Activated T-helper 2 cell treated with anti-CD3 and anti-CD28 coated beads, Interferon-gamma antibody, Interleukin-2, Interleukin-4, amounts not matched to agents 10 μg/mL and 5 μg/mL and 100 μg/mL, durations not matched to agents 14 hours and 24 hours and 36 hours (primary cell): ENCODE measurements around the gene FUT4. TPM values are rescaled to one million over a fixed set of nuclear protein-coding genes. Genes with fewer than 3 reads are reported as not detected.

Experiments
- DNase-seq: peaks from one replicate; pipeline ENCODE4 v3.0.0; 2021; ENCODE audit warnings: low spot score
- H3K27ac Mint-ChIP-seq: one replicate; pipeline ENCODE4 v1.8.0; 2021; ENCODE audit warnings: mixed read lengths
- H3K27me3 Mint-ChIP-seq: one replicate; pipeline ENCODE4 v1.8.0; 2021; ENCODE audit warnings: low read depth, mixed read lengths
- H3K36me3 Mint-ChIP-seq: one replicate; pipeline ENCODE4 v1.8.0; 2021; ENCODE audit warnings: low read depth, mixed read lengths
- H3K4me1 Mint-ChIP-seq: one replicate; pipeline ENCODE4 v1.8.0; 2021; ENCODE audit warnings: low read depth, mixed read lengths
- H3K4me3 Mint-ChIP-seq: one replicate; pipeline ENCODE4 v1.8.0; 2021; ENCODE audit warnings: low read depth, mild to moderate bottlenecking, moderate library complexity, mixed read lengths
- H3K9me3 Mint-ChIP-seq: one replicate; pipeline ENCODE4 v1.8.0; 2021; ENCODE audit warnings: mixed read lengths
- intact Hi-C: fragments of 100-400 bp; cut with micrococcal nuclease; formaldehyde crosslinking; loops from one replicate; pipeline ENCODE4 v1.15.1; 2023
- total RNA-seq: library from RNA; stranded (reverse); gene quantifications from 2 replicates; pipeline ENCODE4 v1.2.3, GENCODE V29; 2022

The FUT4 gene
- total RNA-seq, 1 donor from 2014 or later, result 8.9 TPM

DNA sequence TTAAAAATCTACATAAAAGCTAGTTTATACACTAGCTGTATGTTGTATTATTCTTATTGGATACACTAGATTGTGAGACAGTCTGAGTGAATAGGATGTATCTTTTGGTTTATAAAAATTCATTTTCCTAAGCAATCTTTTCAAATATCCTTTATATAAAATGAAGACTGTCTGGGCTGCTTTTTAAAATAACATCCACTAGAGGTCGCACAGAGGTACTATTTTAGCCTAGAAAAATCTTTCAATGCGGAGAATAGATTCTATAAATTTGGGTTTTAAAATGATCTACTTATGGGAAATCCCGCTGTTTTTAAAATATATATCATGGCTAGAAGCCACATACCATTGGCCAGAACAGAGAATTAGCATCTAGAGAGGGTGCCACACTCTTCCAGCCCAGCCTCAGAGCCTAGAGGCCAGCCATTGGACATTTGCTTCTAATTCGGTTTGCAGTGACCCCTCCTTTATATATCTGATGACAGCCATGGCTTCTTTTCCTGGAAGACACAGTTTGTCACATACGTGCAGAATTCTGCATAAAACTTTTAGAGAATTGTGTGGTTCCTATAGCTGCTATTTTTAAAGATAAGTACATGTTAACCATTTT is 24.1 kb upstream of the FUT4 start:
- Mint-ChIP-seq H3K9me3 (no peaks in the 10 kb centered on the region), H3K4me3 (no peak overlapping the region), H3K36me3 (no peaks in the 10 kb centered on the region), H3K4me1 (no peaks in the 10 kb centered on the region), H3K27me3 (peaks cover 32% of the 10 kb centered on the region), H3K27ac (no peak overlapping the region)
- no peak for DNase-seq
- intact Hi-C loops, result loop anchor here (1.0 kb wide), 2 partner anchors 84 to 378 kb away; no protein-coding TSS in a partner anchor

DNA sequence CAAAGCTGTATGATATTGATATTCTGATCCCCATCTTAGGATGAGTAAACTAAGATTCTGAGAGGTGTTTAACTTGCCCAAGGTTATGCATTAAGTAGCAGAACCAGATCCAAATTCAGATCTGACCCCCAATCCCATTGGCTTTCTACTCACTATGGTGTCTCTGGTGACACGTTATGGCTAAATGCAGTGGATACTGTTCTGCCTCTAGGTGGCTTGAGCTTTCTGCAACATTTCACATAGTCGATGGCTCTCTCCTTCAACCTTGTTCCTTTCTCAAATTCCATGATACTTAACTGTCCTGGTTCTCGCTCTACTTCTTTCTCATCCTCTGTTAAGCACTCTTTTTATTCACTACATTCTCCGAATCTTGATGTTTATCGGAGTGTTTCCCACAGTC is 22.0 kb upstream of the FUT4 start:
- H3K27ac Mint-ChIP-seq, result no peak overlapping the region
- intact Hi-C loops, result no loop called here

DNA sequence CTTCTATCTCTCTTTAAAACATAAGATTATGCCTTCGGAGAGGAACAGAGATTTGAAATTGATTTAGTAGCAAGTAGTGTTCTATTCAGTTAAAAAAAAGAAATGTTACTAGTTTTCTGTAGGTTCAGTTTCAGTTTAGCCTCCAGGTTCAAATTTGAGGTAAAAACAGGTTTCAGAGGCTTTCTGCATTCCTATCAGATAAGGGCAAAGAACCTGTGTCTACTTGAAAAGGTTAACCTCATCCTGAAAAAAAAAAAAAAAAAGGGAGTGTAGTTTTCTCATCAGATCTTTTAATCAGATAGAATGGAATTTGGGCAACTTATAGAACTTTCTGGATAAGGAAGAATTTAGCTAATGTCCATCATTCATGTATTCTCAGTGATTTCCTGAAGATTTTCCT is 19.4 kb upstream of the FUT4 start:
- Mint-ChIP-seq H3K4me3 (no peak overlapping the region), H3K36me3 (no peaks in the 10 kb centered on the region), H3K4me1 (no peaks in the 10 kb centered on the region), H3K27ac (no peak overlapping the region), H3K9me3 (no peaks in the 10 kb centered on the region), H3K27me3 (peaks cover 38% of the 10 kb centered on the region)
- no peak for DNase-seq
- intact Hi-C loops, result no loop called here

More for the DNA sequence above, 22.0 kb upstream of the FUT4 start:
- Mint-ChIP-seq H3K27me3 (peaks cover 24% of the 10 kb centered on the region), H3K9me3 (no peaks in the 10 kb centered on the region), H3K4me3 (no peak overlapping the region), H3K36me3 (no peaks in the 10 kb centered on the region), H3K4me1 (no peaks in the 10 kb centered on the region)
- DNase-seq, result no peak

DNA sequence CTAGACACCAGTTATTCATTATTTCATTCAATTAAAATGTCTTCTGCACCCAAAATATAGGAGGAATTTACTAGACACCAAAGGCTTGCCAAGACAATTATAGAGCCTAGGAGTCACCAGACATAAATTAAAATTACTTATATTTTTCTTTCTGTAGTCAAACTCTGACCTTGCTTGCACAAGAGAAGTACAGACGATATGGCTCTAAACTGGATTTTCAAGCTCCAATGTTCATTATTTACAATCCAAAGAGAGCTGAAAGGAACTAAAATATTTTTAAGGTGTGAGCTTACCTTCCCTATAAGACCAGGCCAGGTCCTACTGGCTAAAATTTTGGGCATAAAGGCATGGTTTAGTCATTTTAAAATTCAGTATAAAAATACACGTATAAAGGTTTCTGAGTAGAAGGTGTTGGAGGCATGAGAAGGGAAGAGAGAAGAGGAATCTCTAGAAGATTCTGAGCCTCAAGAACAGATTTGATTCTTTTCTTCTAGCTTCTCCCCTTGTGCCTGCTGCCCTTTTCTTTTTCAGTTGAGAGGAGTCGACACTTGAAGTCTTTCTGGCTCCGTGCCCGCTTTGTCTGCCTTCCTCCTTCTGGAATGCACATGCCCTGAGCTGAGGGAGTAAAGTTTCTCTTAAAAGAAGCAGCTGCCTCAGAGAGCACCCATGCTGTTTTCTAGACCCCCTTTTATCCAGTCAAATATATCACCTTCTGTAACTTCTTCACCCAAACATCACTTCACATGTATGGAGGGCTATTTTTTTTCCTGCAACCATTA is 18.0 kb upstream of the FUT4 start:
- H3K4me1 Mint-ChIP-seq, result no peaks in the 10 kb centered on the region
- peaks cover 40% of the 10 kb centered on the region for H3K27me3 Mint-ChIP-seq
- H3K4me3 Mint-ChIP-seq, result no peak overlapping the region
- no peaks in the 10 kb centered on the region for H3K9me3 Mint-ChIP-seq
- H3K36me3 Mint-ChIP-seq, result no peaks in the 10 kb centered on the region
- intact Hi-C loops, result no loop called here
- H3K27ac Mint-ChIP-seq, result no peak overlapping the region
- no peak for DNase-seq

DNA sequence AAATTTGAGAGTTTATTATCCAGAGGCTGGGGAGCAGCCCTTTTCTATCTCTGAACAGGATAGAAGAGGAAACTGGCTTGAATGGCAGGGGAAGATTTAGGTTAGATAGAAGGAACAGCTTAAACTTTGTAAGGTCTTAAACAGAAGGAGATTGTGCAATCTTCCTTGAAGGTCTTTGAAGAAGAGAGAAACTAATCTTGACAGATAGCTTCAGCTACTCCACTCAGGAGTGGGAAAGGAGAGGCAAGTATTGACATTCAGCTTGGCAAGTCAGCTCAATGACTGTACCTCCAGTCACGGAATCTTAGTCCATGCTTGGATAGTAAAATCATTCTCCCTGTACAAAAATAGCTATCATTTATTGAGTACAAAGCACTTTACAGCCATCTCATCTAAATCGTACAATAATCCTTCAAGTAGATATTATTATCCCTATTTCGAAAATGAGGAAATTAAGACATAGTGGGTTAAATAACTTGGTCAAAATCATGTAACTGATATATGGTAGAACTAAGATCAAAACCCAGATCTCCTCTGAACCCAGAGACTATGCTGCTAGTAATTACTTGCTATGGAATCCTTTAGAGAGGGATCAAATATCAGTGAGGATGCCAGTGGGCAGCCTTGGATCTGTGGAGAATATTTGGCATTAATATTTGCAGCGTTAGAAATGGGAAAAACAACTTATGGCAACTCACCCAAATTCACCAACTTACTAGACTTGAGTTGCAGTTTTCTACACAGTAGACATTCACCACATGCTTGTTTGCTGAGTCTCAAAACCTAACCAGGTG is 16.9 kb upstream of the FUT4 start:
- intact Hi-C loops, result no loop called here
- no peak for DNase-seq
- Mint-ChIP-seq H3K36me3 (no peaks in the 10 kb centered on the region), H3K4me3 (no peak overlapping the region), H3K27me3 (peaks cover 45% of the 10 kb centered on the region), H3K9me3 (no peaks in the 10 kb centered on the region), H3K27ac (no peak overlapping the region), H3K4me1 (no peaks in the 10 kb centered on the region)

DNA sequence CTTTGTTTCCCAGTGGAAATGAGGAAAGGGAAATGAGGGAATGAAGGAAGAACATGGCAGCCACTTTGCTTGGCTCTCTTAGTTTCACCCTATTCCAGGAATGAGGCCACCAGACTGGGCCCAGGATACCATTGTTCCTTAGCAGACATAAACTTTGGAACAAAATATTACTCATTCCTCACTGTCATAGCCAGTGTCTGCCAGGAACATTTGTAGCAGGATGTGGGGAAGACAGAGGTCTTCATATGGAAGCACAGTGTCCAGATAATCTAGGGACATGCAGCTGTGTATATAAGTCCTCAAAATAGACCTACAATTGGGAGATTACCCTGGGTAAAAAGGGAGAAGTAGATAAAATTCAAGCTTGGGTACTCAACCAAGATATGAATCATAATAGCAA is 15.2 kb upstream of the FUT4 start:
- H3K4me1 Mint-ChIP-seq, result no peaks in the 10 kb centered on the region
- no peak for DNase-seq
- peaks cover 40% of the 10 kb centered on the region for H3K27me3 Mint-ChIP-seq
- intact Hi-C loops, result no loop called here
- no peak overlapping the region for H3K27ac Mint-ChIP-seq
- no peaks in the 10 kb centered on the region for H3K9me3 Mint-ChIP-seq
- no peak overlapping the region for H3K4me3 Mint-ChIP-seq
- H3K36me3 Mint-ChIP-seq, result no peaks in the 10 kb centered on the region

DNA sequence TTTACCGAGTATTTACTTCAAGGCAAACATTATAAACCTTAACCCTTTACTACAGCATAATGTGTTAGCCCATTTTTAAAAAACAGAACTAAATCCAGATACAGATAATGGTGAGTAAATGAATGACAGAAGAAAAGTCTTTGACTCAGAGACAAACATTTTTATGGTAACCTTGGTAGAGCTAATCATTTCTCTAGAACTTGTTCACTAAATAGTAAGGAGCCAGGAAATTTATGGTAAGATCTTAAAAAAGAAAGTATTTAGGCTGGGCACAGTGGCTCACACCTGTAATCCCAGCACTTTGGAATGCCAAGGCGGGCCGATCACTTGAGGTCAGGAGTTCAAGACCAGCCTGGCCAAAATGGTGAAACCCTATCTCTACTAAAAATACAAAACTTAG is 11.5 kb upstream of the FUT4 start:
- Mint-ChIP-seq H3K36me3 (no peaks in the 10 kb centered on the region), H3K27ac (no peak overlapping the region), H3K4me1 (peaks cover 2% of the 10 kb centered on the region), H3K4me3 (no peak overlapping the region), H3K27me3 (peaks cover 41% of the 10 kb centered on the region), H3K9me3 (no peaks in the 10 kb centered on the region)
- no peak for DNase-seq
- intact Hi-C loops, result no loop called here

DNA sequence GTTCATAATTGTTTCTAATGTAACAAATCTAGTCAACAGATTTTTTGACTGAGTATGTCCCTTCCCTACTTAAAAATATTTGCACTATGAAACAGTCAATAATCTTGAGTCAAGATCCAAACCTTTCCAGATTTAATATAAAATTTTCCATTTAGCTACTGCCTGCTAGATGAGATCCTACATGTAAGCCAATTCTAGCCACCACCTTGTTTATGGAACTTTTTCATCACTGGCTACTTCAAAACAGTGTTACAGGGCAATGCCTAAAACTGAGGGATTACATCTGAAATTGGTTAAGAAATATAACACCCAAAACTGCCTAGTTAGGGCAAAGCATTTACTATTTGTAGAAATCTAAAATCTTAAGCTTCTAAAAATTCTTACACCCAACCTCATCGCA is 10.5 kb upstream of the FUT4 start:
- no peak overlapping the region for H3K4me3 Mint-ChIP-seq
- H3K27ac Mint-ChIP-seq, result no peak overlapping the region
- DNase-seq, result no peak
- peaks cover 2% of the 10 kb centered on the region for H3K4me1 Mint-ChIP-seq
- H3K27me3 Mint-ChIP-seq, result peaks cover 39% of the 10 kb centered on the region
- intact Hi-C loops, result no loop called here
- H3K9me3 Mint-ChIP-seq, result no peaks in the 10 kb centered on the region
- no peaks in the 10 kb centered on the region for H3K36me3 Mint-ChIP-seq

DNA sequence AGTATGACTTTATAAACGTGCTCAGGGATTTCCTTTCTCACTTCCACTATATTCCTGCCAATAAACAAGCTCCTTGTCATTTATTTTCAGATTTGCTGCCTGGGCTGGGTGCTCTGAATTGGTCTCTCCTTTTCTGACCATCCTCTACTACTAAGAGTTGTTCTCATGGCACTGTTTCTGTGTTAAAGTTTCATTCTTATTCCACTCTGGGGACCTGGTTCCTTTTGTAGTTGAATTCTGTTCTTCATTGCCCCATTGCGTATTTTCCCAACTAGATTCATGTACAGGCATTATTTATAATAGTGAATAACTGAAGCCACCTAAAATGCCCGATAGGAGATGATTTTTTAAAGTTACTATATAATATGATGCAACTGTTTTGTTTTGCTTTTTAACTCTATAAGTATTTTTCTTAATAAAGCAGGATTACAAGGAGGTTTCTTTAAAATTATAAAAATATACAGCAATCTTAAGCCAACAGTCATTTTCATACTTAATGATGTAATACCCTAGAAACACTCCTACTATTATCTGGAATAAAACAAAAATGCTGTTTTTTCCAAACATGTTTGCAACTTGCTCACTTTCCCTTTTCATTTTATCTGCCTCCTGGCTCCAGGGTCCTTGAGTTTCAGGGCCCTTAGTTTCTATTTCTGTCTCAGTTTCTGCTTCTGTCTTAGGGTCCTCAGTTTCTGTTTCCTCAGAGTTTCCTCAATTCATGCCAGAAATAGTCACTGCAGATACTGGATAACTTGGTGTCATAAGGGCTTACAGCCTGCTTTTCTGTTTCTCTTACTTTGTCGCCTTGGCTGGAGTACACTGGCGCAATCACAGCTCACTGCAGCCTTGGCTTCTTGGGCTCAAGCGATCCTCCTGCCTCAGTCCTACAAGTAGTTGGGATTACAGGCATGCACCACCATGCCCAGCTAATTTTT is 9.8 kb upstream of the FUT4 start:
- Mint-ChIP-seq H3K36me3 (no peaks in the 10 kb centered on the region), H3K4me1 (peaks cover 2% of the 10 kb centered on the region), H3K27me3 (peaks cover 36% of the 10 kb centered on the region), H3K9me3 (no peaks in the 10 kb centered on the region), H3K4me3 (no peak overlapping the region), H3K27ac (no peak overlapping the region)
- DNase-seq, result no peak
- intact Hi-C loops, result no loop called here

DNA sequence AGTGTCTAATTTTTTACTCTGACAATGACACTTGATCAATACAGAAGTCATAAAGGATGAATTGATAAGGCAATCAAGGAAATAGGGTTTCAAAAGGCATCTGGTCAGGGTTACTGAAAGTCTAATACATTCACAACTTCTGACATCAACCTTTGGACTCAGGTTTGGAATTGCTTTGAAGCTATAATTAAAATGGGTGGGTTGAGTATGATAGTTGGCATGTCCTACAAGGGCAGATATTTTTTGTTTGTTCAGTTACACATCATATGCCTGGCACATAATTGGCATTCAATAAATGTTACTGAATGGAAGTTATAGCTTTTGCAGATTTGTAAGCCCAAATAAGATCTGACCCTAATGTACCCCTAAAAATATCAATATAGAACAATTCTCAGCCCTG is 7.3 kb upstream of the FUT4 start:
- intact Hi-C loops, result no loop called here
- no peaks in the 10 kb centered on the region for H3K9me3 Mint-ChIP-seq
- DNase-seq, result no peak
- H3K27me3 Mint-ChIP-seq, result peaks cover 30% of the 10 kb centered on the region
- no peak overlapping the region for H3K27ac Mint-ChIP-seq
- H3K4me3 Mint-ChIP-seq, result no peak overlapping the region
- peaks cover 5% of the 10 kb centered on the region for H3K4me1 Mint-ChIP-seq
- no peaks in the 10 kb centered on the region for H3K36me3 Mint-ChIP-seq

DNA sequence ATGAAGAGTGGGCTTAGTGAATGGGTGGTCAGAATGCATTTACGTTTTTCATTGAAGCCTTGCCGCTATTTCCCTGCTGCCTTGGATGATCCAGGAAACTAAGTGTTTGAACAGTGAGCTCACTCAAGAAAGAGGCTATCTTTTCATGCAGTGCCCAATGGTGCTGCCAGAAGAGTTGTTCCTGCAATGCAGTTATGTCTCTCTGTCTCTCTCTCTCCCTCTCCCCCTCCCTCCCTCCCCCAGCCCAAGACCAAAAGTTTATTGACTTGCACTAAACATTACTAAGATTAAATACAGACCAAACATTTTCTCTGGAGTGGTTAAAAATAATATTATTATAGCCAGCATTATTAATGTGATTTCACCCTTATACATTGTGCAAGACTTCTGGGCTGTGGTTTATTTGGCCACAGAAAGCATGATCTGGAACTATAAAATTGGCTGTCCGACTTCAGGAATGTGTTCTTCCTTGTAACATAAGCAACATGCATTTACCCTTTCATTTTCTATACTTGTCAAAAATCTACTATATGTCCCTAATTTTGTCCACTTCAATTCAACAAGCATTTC is 6.6 kb upstream of the FUT4 start:
- peaks cover 27% of the 10 kb centered on the region for H3K27me3 Mint-ChIP-seq
- no peaks in the 10 kb centered on the region for H3K36me3 Mint-ChIP-seq
- peaks cover 5% of the 10 kb centered on the region for H3K4me1 Mint-ChIP-seq
- H3K4me3 Mint-ChIP-seq, result no peak overlapping the region
- H3K27ac Mint-ChIP-seq, result no peak overlapping the region
- DNase-seq, result no peak
- intact Hi-C loops, result no loop called here
- no peaks in the 10 kb centered on the region for H3K9me3 Mint-ChIP-seq

DNA sequence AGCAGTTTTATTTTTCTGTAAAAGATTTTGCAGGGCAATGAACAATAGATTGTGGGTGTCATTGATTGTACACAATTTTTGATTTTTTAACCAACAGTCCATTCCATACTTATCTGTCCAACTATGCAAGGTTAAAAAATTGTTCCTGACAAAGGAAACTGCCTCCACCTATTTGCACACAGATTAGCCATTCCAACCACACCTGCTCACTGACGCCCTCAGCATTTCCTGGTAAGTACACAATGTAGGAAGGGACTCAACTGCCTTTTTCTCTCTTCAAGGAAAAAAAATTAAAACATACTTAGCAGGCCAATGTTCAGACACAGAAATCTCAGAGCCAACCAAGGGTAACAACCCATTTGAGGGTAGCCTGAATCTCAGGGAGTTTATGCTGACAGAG is 4.3 kb upstream of the FUT4 start:
- no peaks in the 10 kb centered on the region for H3K36me3 Mint-ChIP-seq
- H3K27me3 Mint-ChIP-seq, result peaks cover 21% of the 10 kb centered on the region
- no peak overlapping the region for H3K27ac Mint-ChIP-seq

More for the DNA sequence above, 4.3 kb upstream of the FUT4 start:
- no peaks in the 10 kb centered on the region for H3K9me3 Mint-ChIP-seq
- H3K4me3 Mint-ChIP-seq, result no peak overlapping the region
- no peak for DNase-seq
- intact Hi-C loops, result no loop called here
- H3K4me1 Mint-ChIP-seq, result peaks cover 12% of the 10 kb centered on the region
